Activated CD4-positive, alpha-beta T cell treated with anti-CD3 and anti-CD28 coated beads for 36 hours (primary cell): Measurements from ENCODE around the gene PXK. TPM values are rescaled to one million over a fixed set of nuclear protein-coding genes. Genes with fewer than 3 reads are reported as not detected.
"Not testable (repeated sequence)": the region's sequence is repeated elsewhere in the genome, so short reads cannot be mapped to it uniquely, and the experiment has no call there.

Experiments used
- ATAC-seq: fragments of 200-7000 bp; cut with Tn5 transposase; one replicate; pipeline ENCODE4 v1.10.0; 2021; ENCODE audit warnings: mild to moderate bottlenecking, moderate library complexity
- CTCF ChIA-PET: fragments of 350-600 bp; sonication (Branson Sonifier 250); formaldehyde crosslinking; loops from one replicate; lab custom pipeline; 2021; ENCODE audit warnings: antibody characterized with exemption; lab: Charles Lee
- POLR2A ChIA-PET: fragments of 350-600 bp; sonication (Branson Sonifier 250); formaldehyde crosslinking; loops from one replicate; lab custom pipeline; 2021; ENCODE audit warnings: antibody characterized with exemption, inconsistent platforms; lab: Charles Lee
- DNase-seq: peaks from one replicate; pipeline ENCODE4 v3.0.0-alpha.2; 2020
- H3K27ac Mint-ChIP-seq: one replicate; pipeline ENCODE4 v1.8.0; 2021; ENCODE audit warnings: mixed read lengths
- H3K27me3 Mint-ChIP-seq: one replicate; pipeline ENCODE4 v1.8.0; 2021; ENCODE audit warnings: mixed read lengths
- H3K36me3 Mint-ChIP-seq: one replicate; pipeline ENCODE4 v1.8.0; 2021; ENCODE audit warnings: low read depth, mixed read lengths
- H3K4me1 Mint-ChIP-seq: one replicate; pipeline ENCODE4 v1.8.0; 2021; ENCODE audit warnings: mixed read lengths
- H3K4me3 Mint-ChIP-seq: one replicate; pipeline ENCODE4 v1.8.0; 2021; ENCODE audit warnings: mild to moderate bottlenecking, moderate library complexity, mixed read lengths
- H3K9me3 Mint-ChIP-seq: one replicate; pipeline ENCODE4 v1.8.0; 2021; ENCODE audit warnings: low read depth, mixed read lengths
- intact Hi-C, 2 experiments: fragments of 100-400 bp; cut with DNase I in 1 of 2; cut with micrococcal nuclease in 1 of 2; formaldehyde crosslinking; loops; one replicate each; pipeline versions ENCODE4 v1.14.2 to v1.15.1; 2022 to 2024; cut with DNase I, micrococcal nuclease
- total RNA-seq, 2 experiments: library from RNA; stranded (reverse); gene quantifications; one replicate each; pipeline ENCODE4 v1.2.3, GENCODE V29; 2021

Gene PXK
- total RNA-seq, 2 experiments from 2014 or later, result 35.2 to 50.7 TPM

DNA sequence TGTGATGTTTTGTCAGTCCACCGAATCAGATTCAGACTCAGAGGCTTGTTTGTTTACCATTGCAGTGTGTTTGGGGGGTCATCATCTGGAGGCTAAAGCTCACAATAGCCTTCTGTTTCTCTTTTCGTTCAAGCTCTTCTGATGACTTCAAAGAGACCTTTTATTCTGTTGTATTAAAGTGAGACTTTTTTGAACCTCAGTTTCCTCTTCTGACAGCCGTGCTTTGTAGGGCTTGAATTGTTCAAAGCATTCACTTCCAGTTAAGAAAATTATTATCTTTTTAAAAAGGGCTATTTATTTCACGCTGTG lies 1.3 kb downstream of the PXK start:
- no peaks in the 10 kb centered on the region for H3K27me3 Mint-ChIP-seq
- H3K9me3 Mint-ChIP-seq, result no peaks in the 10 kb centered on the region
- no peak for DNase-seq
- peak overlapping the region; percentile 96 for H3K27ac Mint-ChIP-seq
- ATAC-seq, result no peak
- H3K4me3 Mint-ChIP-seq, result peak overlapping the region; percentile 100
- H3K4me1 Mint-ChIP-seq, result peaks cover 30% of the 10 kb centered on the region
- ChIA-PET CTCF (interaction anchor here (0.7 to 9.4 kb wide), 9 partner anchors 9 to 160 kb away, joined by 3 to 58 read pairs (median 4); partner anchors contain the start of genes HTD2, KCTD6 and RPP14), POLR2A (interaction anchor here (1.1 kb wide), 1 partner anchor 28 kb away, joined by 4 read pairs; the partner anchor contains the start of genes HTD2 and RPP14)
- H3K36me3 Mint-ChIP-seq, result peaks cover 13% of the 10 kb centered on the region
- intact Hi-C loops, result loop anchor here (2.0 to 5.0 kb wide), 4 partner anchors 21 to 158 kb away; partner anchors contain the start of genes HTD2 (in 1 of the 2), KCTD6 (in 1 of the 2) and RPP14 (in 1 of the 2)

DNA sequence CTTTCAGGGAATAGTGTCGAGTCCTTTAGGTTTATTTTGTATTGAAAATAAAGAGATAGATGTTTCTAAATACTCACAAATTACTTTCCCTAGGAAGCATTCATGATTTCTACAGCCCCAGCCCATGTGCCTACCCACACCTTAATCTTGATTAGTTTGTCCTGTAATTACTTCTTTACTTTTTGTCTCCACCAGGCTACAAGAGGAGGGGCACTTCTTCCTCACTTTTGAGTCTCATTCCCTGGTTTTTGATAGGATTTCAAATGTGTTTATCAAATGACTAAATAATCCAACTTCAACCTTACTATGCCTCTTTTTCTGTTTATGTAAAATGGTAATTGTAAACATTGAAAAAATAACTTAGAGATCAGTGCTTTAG lies 1.8 kb downstream of the PXK start:
- Mint-ChIP-seq H3K9me3 (no peaks in the 10 kb centered on the region), H3K4me3 (peak overlapping the region; percentile 100), H3K27ac (peak overlapping the region; percentile 96), H3K4me1 (peaks cover 30% of the 10 kb centered on the region), H3K27me3 (no peaks in the 10 kb centered on the region), H3K36me3 (peaks cover 16% of the 10 kb centered on the region)
- no peak for DNase-seq
- intact Hi-C loops, result loop anchor here (2.0 to 5.0 kb wide), 4 partner anchors 20 to 158 kb away; partner anchors contain the start of genes HTD2 (in 1 of the 2), KCTD6 (in 1 of the 2) and RPP14 (in 1 of the 2)
- POLR2A ChIA-PET, result interaction anchor here (0.8 to 1.5 kb wide), 4 partner anchors 9 to 29 kb away, joined by 3 to 4 read pairs (median 4); partner anchors contain the start of genes HTD2 and RPP14
- CTCF ChIA-PET, result interaction anchor here (0.7 to 9.4 kb wide), 6 partner anchors 11 to 157 kb away, joined by 3 to 58 read pairs (median 7); partner anchors contain the start of genes HTD2, KCTD6 and RPP14
- ATAC-seq, result no peak

GRCh38 chr3:58335652-58335947 lies 2.9 kb downstream of the PXK start:
- peak overlapping the region; percentile 100 for H3K4me3 Mint-ChIP-seq
- ChIA-PET CTCF (interaction anchor here (0.6 to 9.4 kb wide), 6 partner anchors 9 to 82 kb away, joined by 3 to 58 read pairs (median 6); partner anchors contain the start of genes HTD2 and RPP14), POLR2A (interaction anchor here (0.8 to 1.5 kb wide), 4 partner anchors 8 to 12 kb away, joined by 3 to 4 read pairs (median 3); no protein-coding TSS in a partner anchor)
- no peaks in the 10 kb centered on the region for H3K9me3 Mint-ChIP-seq
- peak overlapping the region; percentile 96 for H3K27ac Mint-ChIP-seq
- intact Hi-C loops, result loop anchor here (1.0 to 2.0 kb wide), 6 partner anchors 10 to 121 kb away; partner anchors contain the start of genes HTD2 (in 1 of the 2) and RPP14 (in 1 of the 2)
- H3K4me1 Mint-ChIP-seq, result peaks cover 30% of the 10 kb centered on the region
- peaks cover 17% of the 10 kb centered on the region for H3K36me3 Mint-ChIP-seq
- no peak for DNase-seq
- H3K27me3 Mint-ChIP-seq, result no peaks in the 10 kb centered on the region
- no peak for ATAC-seq

DNA sequence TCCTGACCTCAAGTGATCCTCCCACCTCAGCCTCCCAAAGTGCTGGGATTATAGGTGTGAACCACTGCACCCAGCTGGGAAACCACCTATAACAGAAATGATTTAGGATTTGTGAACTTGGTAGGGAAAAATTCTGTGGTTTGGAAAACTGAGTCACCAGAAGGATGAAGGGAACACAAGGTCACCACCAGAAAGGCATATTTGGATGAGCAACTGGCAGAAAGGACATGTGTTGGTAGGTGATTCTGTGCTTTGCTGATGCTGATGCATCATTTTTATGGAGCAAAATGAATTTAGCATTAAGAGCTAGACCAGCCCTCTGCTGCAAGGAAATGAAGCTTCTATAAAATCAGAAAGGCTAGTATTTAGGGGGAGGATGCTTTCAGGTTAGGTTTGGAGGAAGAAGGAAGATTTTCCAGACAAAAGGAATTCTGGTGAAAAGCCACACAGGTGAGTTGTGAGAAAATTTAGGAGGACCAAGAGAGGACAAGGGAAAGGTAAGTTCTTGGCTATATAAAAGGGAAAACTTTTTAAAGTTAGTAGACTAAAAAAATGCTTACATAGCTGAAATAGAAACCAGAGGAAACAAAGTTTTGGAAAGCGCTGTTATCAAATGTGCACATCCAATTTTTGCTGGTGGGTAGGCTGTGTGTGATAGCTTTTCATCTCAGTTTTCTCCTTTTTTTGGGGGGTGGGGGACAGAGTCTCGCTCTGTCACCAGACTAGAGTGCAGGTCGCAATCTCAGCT lies 3.6 kb downstream of the PXK start:
- intact Hi-C loops, result no loop called here
- Mint-ChIP-seq H3K27me3 (no peaks in the 10 kb centered on the region), H3K9me3 (no peaks in the 10 kb centered on the region), H3K4me3 (no peak overlapping the region), H3K27ac (peak overlapping the region; percentile 69), H3K36me3 (peaks cover 22% of the 10 kb centered on the region), H3K4me1 (peaks cover 30% of the 10 kb centered on the region)
- no peak for DNase-seq
- ChIA-PET POLR2A (interaction anchor here (0.7 to 1.5 kb wide), 2 partner anchors 9 to 11 kb away, joined by 4 read pairs; no protein-coding TSS in a partner anchor), CTCF (interaction anchor here (0.9 to 9.4 kb wide), 7 partner anchors 12 to 159 kb away, joined by 4 to 58 read pairs (median 6); partner anchors contain the start of genes HTD2 and RPP14)
- ATAC-seq, result no peak

GRCh38 chr3:58337190-58337589 lies 4.5 kb downstream of the PXK start:
- no peak for ATAC-seq
- POLR2A ChIA-PET, result interaction anchor here (0.6 kb wide), 1 partner anchor 140 kb away, joined by 3 read pairs; no protein-coding TSS in a partner anchor
- Mint-ChIP-seq H3K36me3 (peaks cover 22% of the 10 kb centered on the region), H3K9me3 (no peaks in the 10 kb centered on the region), H3K27ac (no peak overlapping the region), H3K27me3 (no peaks in the 10 kb centered on the region), H3K4me3 (no peak overlapping the region), H3K4me1 (peaks cover 26% of the 10 kb centered on the region)
- DNase-seq, result no peak
- CTCF ChIA-PET, result interaction anchor here (0.7 to 9.4 kb wide), 7 partner anchors 11 to 160 kb away, joined by 4 to 58 read pairs (median 6); partner anchors contain the start of genes HTD2 and RPP14
- intact Hi-C loops, result no loop called here

DNA sequence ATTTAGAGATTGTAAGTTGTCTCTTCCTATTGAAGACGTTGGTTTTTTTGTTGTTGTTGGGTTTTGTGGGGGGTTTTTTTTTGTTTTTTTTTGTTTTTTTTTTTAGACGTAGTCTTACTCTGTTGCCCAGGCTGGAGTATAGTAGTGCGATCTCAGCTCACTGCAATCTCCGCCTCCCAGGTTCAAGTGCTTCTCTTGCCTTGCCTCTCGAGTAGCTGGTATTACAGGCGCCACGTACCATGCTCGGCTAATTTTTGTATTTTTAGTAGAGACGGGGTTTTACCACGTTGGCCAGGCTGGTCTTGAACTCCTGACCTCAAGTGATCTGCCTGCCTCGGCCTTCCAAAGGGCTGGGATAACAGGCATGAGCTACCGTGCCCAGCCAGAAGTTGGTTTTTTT lies 6.5 kb downstream of the PXK start:
- H3K4me3 Mint-ChIP-seq, ATAC-seq, H3K9me3 Mint-ChIP-seq, H3K27ac Mint-ChIP-seq, intact Hi-C loops, POLR2A ChIA-PET, DNase-seq, H3K27me3 Mint-ChIP-seq: not testable (repeated sequence)
- CTCF ChIA-PET, result interaction anchor here (0.8 kb wide), 1 partner anchor 19 kb away, joined by 4 read pairs; no protein-coding TSS in a partner anchor
- H3K36me3 Mint-ChIP-seq, result peaks cover 26% of the 10 kb centered on the region
- H3K4me1 Mint-ChIP-seq, result peaks cover 20% of the 10 kb centered on the region

GRCh38 chr3:58340594-58341244 lies 8.0 kb downstream of the PXK start:
- H3K4me3 Mint-ChIP-seq, result no peak overlapping the region
- H3K9me3 Mint-ChIP-seq, result no peaks in the 10 kb centered on the region
- peak overlapping the region; percentile 6 for H3K27ac Mint-ChIP-seq
- peaks cover 21% of the 10 kb centered on the region for H3K36me3 Mint-ChIP-seq
- no peaks in the 10 kb centered on the region for H3K27me3 Mint-ChIP-seq
- DNase-seq (no peak), ATAC-seq (no peak)
- intact Hi-C loops, result no loop called here
- peaks cover 12% of the 10 kb centered on the region for H3K4me1 Mint-ChIP-seq
- ChIA-PET CTCF (interaction anchor here (1.4 kb wide), 1 partner anchor 16 kb away, joined by 4 read pairs; no protein-coding TSS in a partner anchor), POLR2A (interaction anchor here (0.7 kb wide), 1 partner anchor 128 kb away, joined by 3 read pairs; no protein-coding TSS in a partner anchor)

DNA sequence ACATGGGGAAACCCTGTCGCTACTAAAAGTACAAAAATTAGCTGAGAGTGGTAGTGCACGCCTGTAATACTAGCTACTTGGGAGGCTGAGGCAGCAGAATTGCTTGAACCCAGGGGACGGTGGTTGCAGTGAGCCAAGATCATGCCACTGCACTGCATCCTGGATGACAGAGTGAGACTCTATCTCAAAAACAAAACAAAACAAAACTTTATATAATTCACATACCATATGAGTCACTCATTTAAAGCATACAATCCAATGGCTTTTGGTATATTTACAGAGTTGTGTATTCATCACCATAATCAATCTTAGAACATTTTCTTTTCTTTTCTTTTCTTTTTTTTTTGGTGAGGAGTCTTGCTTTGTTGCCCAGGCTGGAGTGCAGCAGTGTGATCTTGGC lies 8.7 kb downstream of the PXK start:
- no peak for DNase-seq
- H3K36me3 Mint-ChIP-seq, result peaks cover 18% of the 10 kb centered on the region
- H3K4me3 Mint-ChIP-seq, result no peak overlapping the region
- POLR2A ChIA-PET, result no interaction called here
- peaks cover 12% of the 10 kb centered on the region for H3K4me1 Mint-ChIP-seq
- CTCF ChIA-PET, result interaction anchor here (1.4 kb wide), 1 partner anchor 17 kb away, joined by 4 read pairs; no protein-coding TSS in a partner anchor
- no peaks in the 10 kb centered on the region for H3K9me3 Mint-ChIP-seq
- no peaks in the 10 kb centered on the region for H3K27me3 Mint-ChIP-seq
- intact Hi-C loops, result no loop called here
- H3K27ac Mint-ChIP-seq, result no peak overlapping the region
- ATAC-seq, result no peak

- H3K4me1 Mint-ChIP-seq, result peaks cover 21% of the 10 kb centered on the region
- ChIA-PET POLR2A (no interaction called here), CTCF (interaction anchor here (1.0 kb wide), 1 partner anchor 72 kb away, joined by 4 read pairs; no protein-coding TSS in a partner anchor)
- peaks cover 19% of the 10 kb centered on the region for H3K36me3 Mint-ChIP-seq
- H3K27me3 Mint-ChIP-seq, result no peaks in the 10 kb centered on the region
- ATAC-seq (no peak), DNase-seq (no peak)
- no peaks in the 10 kb centered on the region for H3K9me3 Mint-ChIP-seq
- intact Hi-C loops, result no loop called here
- no peak overlapping the region for H3K4me3 Mint-ChIP-seq
- no peak overlapping the region for H3K27ac Mint-ChIP-seq
Observed at GRCh38 chr3:58342676-58343075, 10.0 kb downstream of the PXK start.

GRCh38 chr3:58345457-58345856 lies 12.8 kb downstream of the PXK start:
- no peak for ATAC-seq
- ChIA-PET POLR2A (interaction anchor here (0.5 to 1.2 kb wide), 4 partner anchors 9 to 40 kb away, joined by 3 to 4 read pairs (median 4); partner anchors contain the start of gene RPP14), CTCF (interaction anchor here (1.8 to 5.8 kb wide), 2 partner anchors 10 to 21 kb away, joined by 5 to 36 read pairs; no protein-coding TSS in a partner anchor)
- no peak overlapping the region for H3K27ac Mint-ChIP-seq
- H3K4me3 Mint-ChIP-seq, result no peak overlapping the region
- H3K36me3 Mint-ChIP-seq, result peaks cover 24% of the 10 kb centered on the region
- intact Hi-C loops, result loop anchor here in 1 of 2 experiments (1.0 kb wide), 1 partner anchor 10 kb away; no protein-coding TSS in a partner anchor
- peaks cover 39% of the 10 kb centered on the region for H3K4me1 Mint-ChIP-seq
- no peak for DNase-seq
- no peaks in the 10 kb centered on the region for H3K9me3 Mint-ChIP-seq
- H3K27me3 Mint-ChIP-seq, result no peaks in the 10 kb centered on the region
